ENCODE measurements around the gene NUCB2. TPM values are rescaled to one million over a fixed set of nuclear protein-coding genes. Genes with fewer than 3 reads are reported as not detected.

NUCB2 gene
- polyA plus RNA-seq, 1 experiment = 275 TPM

DNA sequence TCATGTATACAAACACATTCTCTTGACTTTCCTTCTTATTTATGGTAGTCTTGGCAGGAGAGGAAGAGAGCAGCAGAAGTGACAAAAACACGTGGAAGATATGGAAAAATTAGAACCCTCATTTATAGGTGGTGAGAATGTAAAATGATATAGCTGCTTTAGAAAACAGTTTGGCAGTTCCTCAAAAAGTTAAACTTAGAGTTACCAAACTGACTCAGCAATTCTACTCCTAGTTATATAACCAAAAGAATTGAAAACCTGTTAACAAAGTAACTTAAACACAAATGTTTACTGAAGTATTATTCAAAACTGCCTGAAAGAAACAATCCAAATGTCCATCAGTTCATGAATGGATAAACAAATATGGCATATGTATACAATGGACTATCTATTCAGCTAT lies 16.8 kb downstream of the NUCB2 start:
- ChIA-PET POLR2A (interaction anchor here (1.2 kb wide), 1 partner anchor 21 kb away, joined by 4 read pairs; no protein-coding TSS in a partner anchor), CTCF (interaction anchor here (1.3 kb wide), 1 partner anchor 10 kb away, joined by 6 read pairs; no protein-coding TSS in a partner anchor)
- H3K4me3 ChIP-seq (ENCODE audit: low read depth, low read length) = no peak overlapping the region
- no peak for DNase-seq (ENCODE audit: low read depth, low spot score)
- H3K9me3 ChIP-seq (ENCODE audit: control insufficient read depth, insufficient read depth, low read length) = no peaks in the 10 kb centered on the region
- H3K27me3 ChIP-seq (ENCODE audit: control insufficient read depth, insufficient read depth, low read length) = no peaks in the 10 kb centered on the region
- no peak overlapping the region for H3K27ac ChIP-seq (ENCODE audit: low read depth, low read length)
- TF ChIP-seq, protein P1, sequence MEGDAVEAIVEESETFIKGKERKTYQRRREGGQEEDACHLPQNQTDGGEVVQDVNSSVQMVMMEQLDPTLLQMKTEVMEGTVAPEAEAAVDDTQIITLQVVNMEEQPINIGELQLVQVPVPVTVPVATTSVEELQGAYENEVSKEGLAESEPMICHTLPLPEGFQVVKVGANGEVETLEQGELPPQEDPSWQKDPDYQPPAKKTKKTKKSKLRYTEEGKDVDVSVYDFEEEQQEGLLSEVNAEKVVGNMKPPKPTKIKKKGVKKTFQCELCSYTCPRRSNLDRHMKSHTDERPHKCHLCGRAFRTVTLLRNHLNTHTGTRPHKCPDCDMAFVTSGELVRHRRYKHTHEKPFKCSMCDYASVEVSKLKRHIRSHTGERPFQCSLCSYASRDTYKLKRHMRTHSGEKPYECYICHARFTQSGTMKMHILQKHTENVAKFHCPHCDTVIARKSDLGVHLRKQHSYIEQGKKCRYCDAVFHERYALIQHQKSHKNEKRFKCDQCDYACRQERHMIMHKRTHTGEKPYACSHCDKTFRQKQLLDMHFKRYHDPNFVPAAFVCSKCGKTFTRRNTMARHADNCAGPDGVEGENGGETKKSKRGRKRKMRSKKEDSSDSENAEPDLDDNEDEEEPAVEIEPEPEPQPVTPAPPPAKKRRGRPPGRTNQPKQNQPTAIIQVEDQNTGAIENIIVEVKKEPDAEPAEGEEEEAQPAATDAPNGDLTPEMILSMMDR (IDR thresholded peaks at IDR 0.05; ENCODE audit: low read depth, low read length) = no peak

DNA sequence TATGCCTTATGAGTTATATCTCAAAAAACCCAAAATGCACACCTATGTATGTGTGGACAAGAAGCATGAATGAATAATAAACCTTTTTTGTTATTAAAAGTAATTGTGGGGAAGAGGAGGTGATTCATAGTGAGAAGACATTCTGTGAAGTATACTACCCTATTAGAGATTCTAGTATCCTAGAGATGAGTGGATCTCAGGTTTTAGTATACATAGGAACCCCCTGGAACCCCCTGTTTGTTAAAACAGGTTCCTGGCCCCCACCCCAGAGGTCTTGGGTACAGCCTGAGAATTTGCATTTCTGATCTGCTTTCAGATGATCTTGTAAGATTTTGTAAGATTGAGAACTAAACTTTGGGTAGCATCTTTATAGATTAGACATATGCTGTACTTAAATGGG lies 17.5 kb downstream of the NUCB2 start:
- no peak overlapping the region for H3K4me3 ChIP-seq (ENCODE audit: low read depth, low read length)
- no peak for DNase-seq (ENCODE audit: low read depth, low spot score)
- POLR2A ChIA-PET = interaction anchor here (1.2 kb wide), 1 partner anchor 20 kb away, joined by 4 read pairs; no protein-coding TSS in a partner anchor
- TF ChIP-seq, protein P1 (IDR thresholded peaks at IDR 0.05; ENCODE audit: low read depth, low read length) = no peak
- H3K27me3 ChIP-seq (ENCODE audit: control insufficient read depth, insufficient read depth, low read length) = no peaks in the 10 kb centered on the region
- CTCF ChIA-PET = no interaction called here
- H3K9me3 ChIP-seq (ENCODE audit: control insufficient read depth, insufficient read depth, low read length) = no peaks in the 10 kb centered on the region
- H3K27ac ChIP-seq (ENCODE audit: low read depth, low read length) = no peak overlapping the region

DNA sequence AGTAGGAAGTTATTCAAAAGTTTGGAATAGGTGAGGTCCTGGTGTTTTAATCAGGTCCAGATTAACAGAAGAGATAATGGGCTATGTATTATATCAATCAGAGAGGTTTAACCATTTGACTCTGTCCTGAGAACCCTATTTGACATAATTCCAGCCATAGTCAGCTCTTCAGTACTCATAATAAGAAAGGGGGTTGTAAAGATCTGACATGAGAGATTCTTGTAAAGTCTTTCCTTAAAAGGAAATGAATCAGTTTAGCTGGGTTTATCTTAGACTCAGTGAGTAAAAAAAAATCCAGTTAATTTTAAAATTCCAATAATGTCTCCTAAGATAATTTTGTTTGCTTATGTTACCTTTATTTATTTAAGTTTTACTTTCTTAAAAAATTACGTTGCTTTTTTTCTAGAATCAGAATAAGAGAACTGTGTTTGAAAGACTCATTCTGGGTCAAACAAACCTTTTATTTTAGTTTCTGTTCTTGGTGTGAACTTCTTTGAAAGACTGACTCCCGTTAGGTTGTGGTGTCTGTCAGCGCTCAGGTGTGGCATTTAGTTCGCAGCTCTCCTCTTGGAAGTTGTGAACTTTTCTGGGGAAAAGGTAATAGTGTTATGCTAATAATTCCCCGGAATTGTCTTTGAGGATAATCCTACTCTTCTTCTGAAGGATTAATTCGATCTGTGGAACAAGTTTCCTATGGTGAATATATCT lies 20.5 kb downstream of the NUCB2 start:
- TF ChIP-seq, protein P1 (IDR thresholded peaks at IDR 0.05; ENCODE audit: low read depth, low read length) = no peak

DNA sequence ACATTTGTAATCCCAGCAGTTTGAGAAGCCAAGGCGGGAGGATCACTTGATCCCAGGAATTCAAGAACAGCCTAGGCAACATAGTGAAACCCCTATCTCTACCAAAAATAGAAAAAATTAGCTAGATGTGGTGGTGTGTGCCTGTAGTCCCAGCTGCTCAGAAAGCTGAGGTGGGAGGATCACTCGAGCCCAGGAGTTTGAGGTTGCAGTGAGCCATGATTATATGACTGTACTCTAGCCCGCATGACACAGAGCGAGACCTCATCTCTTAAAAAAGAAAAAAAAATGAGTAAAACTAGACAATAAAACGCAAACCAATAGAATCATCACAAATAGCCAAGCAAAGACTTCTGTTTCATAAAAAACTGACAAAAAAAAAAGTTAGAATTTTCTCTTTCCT lies 21.8 kb downstream of the NUCB2 start:
- Histone ChIP-seq H3K27ac (ENCODE audit: low read depth, low read length) (no peak overlapping the region), H3K9me3 (ENCODE audit: control insufficient read depth, insufficient read depth, low read length) (no peaks in the 10 kb centered on the region), H3K27me3 (ENCODE audit: control insufficient read depth, insufficient read depth, low read length) (no peaks in the 10 kb centered on the region), H3K4me3 (ENCODE audit: low read depth, low read length) (no peak overlapping the region)
- no peak for DNase-seq (ENCODE audit: low read depth, low spot score)
- ChIA-PET POLR2A (no interaction called here), CTCF (no interaction called here)
- TF ChIP-seq, protein P1 (IDR thresholded peaks at IDR 0.05; ENCODE audit: low read depth, low read length) = no peak

More for the DNA sequence above, 20.5 kb downstream of the NUCB2 start:
- Histone ChIP-seq H3K27me3 (ENCODE audit: control insufficient read depth, insufficient read depth, low read length) (no peaks in the 10 kb centered on the region), H3K27ac (ENCODE audit: low read depth, low read length) (no peak overlapping the region), H3K9me3 (ENCODE audit: control insufficient read depth, insufficient read depth, low read length) (no peaks in the 10 kb centered on the region), H3K4me3 (ENCODE audit: low read depth, low read length) (no peak overlapping the region)
- POLR2A ChIA-PET = no interaction called here
- DNase-seq (ENCODE audit: low read depth, low spot score) = no peak
- CTCF ChIA-PET = no interaction called here

DNA sequence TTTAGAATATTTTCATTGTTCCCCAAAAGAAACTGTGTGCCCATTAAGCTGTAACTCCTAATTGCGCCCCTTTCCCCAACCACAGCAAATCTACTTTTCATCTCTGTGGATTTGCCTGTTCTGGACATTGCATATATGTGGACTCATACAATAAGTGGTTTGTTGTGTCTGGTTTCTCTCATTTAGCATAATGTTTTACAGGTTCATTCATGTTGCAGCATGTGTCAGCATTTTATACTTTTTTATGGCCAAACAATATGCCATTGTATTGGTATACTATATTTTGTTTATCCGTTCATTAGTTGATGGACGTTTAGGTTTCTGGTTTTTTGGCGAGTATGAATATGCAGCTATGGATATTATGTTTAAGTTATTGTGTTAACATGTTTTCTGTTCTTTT lies 23.8 kb downstream of the NUCB2 start:
- TF ChIP-seq, protein P1 (IDR thresholded peaks at IDR 0.05; ENCODE audit: low read depth, low read length) = no peak
- DNase-seq (ENCODE audit: low read depth, low spot score) = no peak
- no peak overlapping the region for H3K27ac ChIP-seq (ENCODE audit: low read depth, low read length)
- no peak overlapping the region for H3K4me3 ChIP-seq (ENCODE audit: low read depth, low read length)
- ChIA-PET CTCF (no interaction called here), POLR2A (interaction anchor here (0.7 kb wide), 1 partner anchor 179 kb away, joined by 5 read pairs; no protein-coding TSS in a partner anchor)
- H3K27me3 ChIP-seq (ENCODE audit: control insufficient read depth, insufficient read depth, low read length) = no peaks in the 10 kb centered on the region
- no peaks in the 10 kb centered on the region for H3K9me3 ChIP-seq (ENCODE audit: control insufficient read depth, insufficient read depth, low read length)

Measured in AG04450 (cell line).